OCI-LY1 (cell line): ENCODE results near the gene FAM50A.

Experiments used
- CTCF ChIP-seq: fragments of 200-600 bp; sonication (generic), shearing (Covaris generic); IDR thresholded peaks from 2 replicates; pipeline ENCODE4 v1.5.1; 2017; ENCODE audit warnings: mild to moderate bottlenecking, antibody characterized with exemption, low read length, moderate library complexity, mixed read lengths
- EZH2 ChIP-seq: fragments of 200-600 bp; sonication (generic), shearing (Covaris generic); IDR thresholded peaks from 2 replicates; pipeline ENCODE4 v1.8.0; 2017; ENCODE audit warnings: borderline replicate concordance, mixed run types, mild to moderate bottlenecking, antibody characterized with exemption, low read length, moderate library complexity, mixed read lengths

DNA sequence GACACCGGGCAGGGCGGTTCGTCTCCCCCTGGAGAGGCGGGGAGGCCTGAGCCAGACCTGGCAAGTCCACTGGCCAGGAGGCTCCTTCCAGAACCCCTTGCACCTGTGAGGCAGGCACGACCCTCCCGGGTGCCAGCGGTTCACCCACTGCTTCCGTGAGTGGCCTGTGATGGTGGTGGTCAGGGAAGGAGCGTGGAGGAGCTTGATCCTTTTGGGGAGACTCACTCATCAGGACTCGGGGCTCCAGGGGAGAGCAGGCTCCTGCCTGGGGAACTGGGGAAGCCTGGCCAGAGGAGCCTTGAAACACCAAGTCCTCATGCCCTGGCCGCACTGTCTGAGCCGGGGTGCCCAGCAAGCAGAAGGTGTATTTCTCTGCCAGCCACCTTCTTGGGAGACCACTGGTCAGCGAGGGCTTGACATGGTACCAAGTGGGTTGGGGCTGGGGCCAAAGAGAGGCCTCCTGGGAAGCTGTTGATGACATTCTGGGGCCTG lies 860 bp downstream of the FAM50A start:
- no peak for TF ChIP-seq EZH2
- TF ChIP-seq CTCF: no peak
